Measurements from ENCODE around the gene SNIP1.
"Not testable (repeated sequence)": the region's sequence is repeated elsewhere in the genome, so short reads cannot be mapped to it uniquely, and the experiment has no call there.

SNIP1 gene

DNA sequence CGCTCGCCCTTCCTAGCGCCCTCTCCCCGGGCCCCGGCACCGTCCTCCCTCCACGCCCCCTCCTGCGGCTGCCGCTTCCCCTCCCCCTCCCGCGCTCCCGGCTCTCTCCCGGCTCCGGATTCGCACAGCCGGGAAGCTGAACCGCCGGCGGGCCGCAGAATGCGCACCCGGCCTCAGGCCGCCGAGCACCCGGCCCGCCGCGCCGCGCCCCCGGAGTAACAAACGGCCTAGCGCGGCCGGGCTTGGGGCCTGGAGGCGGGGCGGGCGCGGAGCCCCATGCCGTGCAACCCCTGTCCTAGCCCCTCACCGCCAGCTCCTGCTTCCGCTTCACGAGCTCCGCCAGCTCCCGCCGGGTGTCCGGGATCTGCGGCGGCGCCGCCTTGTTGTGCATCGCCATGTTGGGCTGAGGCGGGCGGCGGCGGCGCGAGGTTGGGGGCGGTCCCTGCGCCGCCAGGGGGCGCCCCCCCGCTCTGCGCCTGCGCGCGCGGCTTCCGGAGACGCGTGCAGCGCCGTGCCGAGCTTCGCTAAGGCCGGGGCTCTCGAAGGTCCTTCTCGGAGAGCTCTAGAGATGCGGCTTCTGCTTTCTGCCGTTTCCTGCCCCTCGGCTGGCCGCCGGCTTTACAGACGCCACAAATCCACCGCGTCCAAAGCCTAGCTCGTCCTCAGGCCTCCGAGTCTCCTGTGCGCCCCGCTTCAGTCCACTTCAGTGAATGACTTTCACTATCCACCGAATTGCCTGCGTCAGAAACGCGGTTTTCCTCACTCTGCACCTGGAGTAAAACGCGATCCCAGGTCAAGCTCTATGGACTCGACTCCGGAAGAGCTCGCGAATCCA is 39.5 kb downstream of the SNIP1 start, which contains the start of gene MEAF6:
Gene MEAF6 (minus strand): TSS at position 417 of the 835 bp plus-strand sequence. CDS start 20 bp downstream, at position 397.
- in situ Hi-C loops (cut with MboI; ENCODE audit: low pct_unique_long_range_greater_than_20kb, low sequenced_read_pairs, unreplicated experiment): no loop called here
- peak; percentile 95 for DNase-seq (ENCODE audit: low spot score)
- TF ChIP-seq, protein P1, sequence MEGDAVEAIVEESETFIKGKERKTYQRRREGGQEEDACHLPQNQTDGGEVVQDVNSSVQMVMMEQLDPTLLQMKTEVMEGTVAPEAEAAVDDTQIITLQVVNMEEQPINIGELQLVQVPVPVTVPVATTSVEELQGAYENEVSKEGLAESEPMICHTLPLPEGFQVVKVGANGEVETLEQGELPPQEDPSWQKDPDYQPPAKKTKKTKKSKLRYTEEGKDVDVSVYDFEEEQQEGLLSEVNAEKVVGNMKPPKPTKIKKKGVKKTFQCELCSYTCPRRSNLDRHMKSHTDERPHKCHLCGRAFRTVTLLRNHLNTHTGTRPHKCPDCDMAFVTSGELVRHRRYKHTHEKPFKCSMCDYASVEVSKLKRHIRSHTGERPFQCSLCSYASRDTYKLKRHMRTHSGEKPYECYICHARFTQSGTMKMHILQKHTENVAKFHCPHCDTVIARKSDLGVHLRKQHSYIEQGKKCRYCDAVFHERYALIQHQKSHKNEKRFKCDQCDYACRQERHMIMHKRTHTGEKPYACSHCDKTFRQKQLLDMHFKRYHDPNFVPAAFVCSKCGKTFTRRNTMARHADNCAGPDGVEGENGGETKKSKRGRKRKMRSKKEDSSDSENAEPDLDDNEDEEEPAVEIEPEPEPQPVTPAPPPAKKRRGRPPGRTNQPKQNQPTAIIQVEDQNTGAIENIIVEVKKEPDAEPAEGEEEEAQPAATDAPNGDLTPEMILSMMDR (IDR thresholded peaks at IDR 0.05; ENCODE audit: extremely low read depth, insufficient read depth, missing control alignments): peak; percentile 70

DNA sequence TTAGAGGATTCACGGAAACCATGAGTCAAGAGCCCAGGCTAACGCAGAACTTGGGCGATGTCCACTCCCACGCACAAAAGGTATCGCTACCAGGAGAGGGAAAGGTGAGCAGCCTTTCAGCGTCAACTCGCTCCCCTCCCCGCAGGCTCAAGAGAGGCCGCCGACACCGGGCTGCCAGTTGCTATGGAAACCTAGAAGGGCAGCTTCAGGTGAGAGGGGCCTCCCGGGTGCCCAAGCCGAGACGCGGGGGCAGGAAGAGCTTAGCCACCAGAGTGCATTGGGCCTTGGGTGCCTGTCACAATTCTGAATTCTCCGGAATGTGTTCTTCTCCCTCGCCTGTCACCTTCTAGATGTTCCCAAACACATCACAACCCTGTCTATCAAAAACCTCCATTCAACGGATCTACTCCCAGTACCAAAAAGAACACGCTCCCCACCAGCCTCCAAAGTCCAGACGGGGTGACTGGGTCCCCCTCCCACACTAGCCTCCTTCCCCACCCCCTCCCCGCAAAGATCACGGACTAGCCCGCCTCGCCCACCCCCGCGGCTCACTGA is 40.2 kb downstream of the SNIP1 start:
- in situ Hi-C loops (cut with MboI; ENCODE audit: low pct_unique_long_range_greater_than_20kb, low sequenced_read_pairs, unreplicated experiment): no loop called here
- DNase-seq (ENCODE audit: low spot score): peak; percentile 65

DNA sequence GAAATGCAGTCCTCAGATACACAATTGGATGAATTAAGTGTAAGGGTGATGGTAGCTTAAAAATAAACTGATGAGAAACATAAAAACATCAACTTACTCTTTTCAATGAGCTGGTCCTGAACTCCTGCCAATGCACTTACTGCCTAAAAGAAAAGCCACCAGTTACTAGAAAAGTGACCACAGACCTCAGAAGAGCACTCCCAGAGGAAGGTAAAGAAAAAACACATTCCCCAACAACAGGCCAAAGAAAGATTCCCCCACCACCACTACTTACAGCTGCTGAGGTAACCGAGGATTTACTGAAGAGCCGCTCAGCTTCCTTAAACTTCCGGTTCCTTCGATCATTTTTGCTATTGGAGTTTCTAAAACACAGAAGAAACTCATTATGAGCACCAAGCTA is 44.9 kb downstream of the SNIP1 start:
- TF ChIP-seq, protein P1 (IDR thresholded peaks at IDR 0.05; ENCODE audit: extremely low read depth, insufficient read depth, missing control alignments): no peak
- DNase-seq (ENCODE audit: low spot score): no peak
- in situ Hi-C loops (cut with MboI; ENCODE audit: low pct_unique_long_range_greater_than_20kb, low sequenced_read_pairs, unreplicated experiment): no loop called here

More for the DNA sequence above, 40.2 kb downstream of the SNIP1 start:
- TF ChIP-seq, protein P1 (IDR thresholded peaks at IDR 0.05; ENCODE audit: extremely low read depth, insufficient read depth, missing control alignments): no peak

DNA sequence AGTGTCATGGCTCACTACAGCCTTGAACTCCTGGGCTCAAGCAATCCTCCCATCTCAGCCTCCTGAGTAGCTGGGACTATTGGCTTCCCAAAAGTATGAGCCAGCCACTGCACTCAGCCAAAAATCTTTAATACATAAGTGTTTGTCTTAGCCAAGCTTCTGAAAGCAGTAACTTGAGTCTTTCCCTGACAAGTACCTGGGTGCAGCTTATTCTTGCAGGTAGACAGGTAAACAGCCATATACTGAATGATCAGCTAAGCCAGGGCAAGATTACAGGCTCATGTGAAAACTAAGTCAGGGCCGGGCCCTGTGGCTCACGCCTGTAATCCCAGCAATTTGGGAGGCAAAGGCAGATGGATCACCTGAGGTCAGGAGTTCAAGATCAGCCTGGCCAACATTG is 47.4 kb downstream of the SNIP1 start:
- DNase-seq (ENCODE audit: low spot score): no peak
- in situ Hi-C loops (cut with MboI; ENCODE audit: low pct_unique_long_range_greater_than_20kb, low sequenced_read_pairs, unreplicated experiment): no loop called here
- TF ChIP-seq, protein P1 (IDR thresholded peaks at IDR 0.05; ENCODE audit: extremely low read depth, insufficient read depth, missing control alignments): no peak

DNA sequence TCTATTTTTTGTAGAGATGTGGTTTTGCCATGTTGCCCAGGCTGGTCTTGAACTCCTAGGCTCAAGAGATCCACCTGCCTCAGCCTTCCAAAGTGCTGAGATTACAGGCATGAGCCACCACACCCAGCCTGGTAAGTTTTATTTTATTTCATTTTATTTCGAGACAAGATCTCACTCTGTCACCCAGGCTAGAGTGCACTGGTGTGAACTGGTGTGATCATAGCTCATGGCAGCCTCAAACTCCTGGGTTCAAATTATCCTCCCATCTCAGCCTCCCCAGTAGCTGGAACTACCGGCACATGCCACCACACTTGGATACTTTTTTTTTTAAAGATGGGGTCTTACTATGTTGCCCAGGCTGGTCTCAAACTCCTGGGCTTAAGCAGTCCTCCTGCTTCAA is 51.3 kb downstream of the SNIP1 start:
- DNase-seq (ENCODE audit: low spot score); in situ Hi-C loops (cut with MboI; ENCODE audit: low pct_unique_long_range_greater_than_20kb, low sequenced_read_pairs, unreplicated experiment): not testable (repeated sequence)

DNA sequence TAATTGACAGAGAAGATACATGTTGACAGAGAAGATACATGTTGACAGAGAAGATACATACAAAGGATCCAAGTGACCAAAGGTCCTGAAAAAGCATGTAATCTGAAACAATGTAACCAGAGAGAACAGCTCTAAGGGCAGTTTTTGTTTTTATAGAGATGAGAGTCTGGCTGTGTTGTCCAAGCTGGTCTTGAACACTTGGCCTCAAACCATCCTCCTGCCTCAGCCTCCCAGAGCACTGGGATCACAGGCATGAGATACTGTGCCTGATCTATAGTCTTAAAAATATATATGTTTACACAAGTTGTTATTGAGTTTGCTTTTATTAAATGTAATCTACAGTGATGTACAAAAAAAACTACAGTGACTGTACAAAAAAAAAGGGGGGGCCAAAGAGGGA is 52.0 kb downstream of the SNIP1 start:
- in situ Hi-C loops (cut with MboI; ENCODE audit: low pct_unique_long_range_greater_than_20kb, low sequenced_read_pairs, unreplicated experiment): no loop called here
- TF ChIP-seq, protein P1 (IDR thresholded peaks at IDR 0.05; ENCODE audit: extremely low read depth, insufficient read depth, missing control alignments): no peak
- no peak for DNase-seq (ENCODE audit: low spot score)

DNA sequence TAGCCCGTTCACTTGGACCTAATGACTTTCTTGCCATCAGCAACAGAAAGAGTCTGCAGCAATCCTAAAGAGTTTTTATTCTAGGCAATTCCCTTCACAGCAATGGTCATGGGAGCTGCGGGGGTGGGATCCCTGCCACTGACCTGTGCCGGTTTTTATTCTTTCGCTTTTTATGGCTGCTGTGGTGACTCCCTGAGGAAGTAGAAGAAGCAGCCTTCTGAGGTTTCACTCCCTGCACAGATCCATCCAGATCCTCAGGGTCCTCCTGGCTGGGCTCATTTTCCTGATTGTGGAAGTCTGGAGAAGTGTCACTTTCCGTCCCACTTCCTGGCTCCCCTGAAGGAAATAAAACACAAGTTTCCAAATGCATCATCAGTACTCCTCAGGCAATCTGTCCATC is 52.4 kb downstream of the SNIP1 start:
- TF ChIP-seq, protein P1 (IDR thresholded peaks at IDR 0.05; ENCODE audit: extremely low read depth, insufficient read depth, missing control alignments): no peak
- in situ Hi-C loops (cut with MboI; ENCODE audit: low pct_unique_long_range_greater_than_20kb, low sequenced_read_pairs, unreplicated experiment): no loop called here
- no peak for DNase-seq (ENCODE audit: low spot score)

Data from GM13977 (cell line).